Vagina (tissue), 2 donors: ENCODE results near the gene KNCN. TPM values are rescaled to one million over a fixed set of nuclear protein-coding genes. Genes with fewer than 3 reads are reported as not detected.

ENCODE experiments used
- DNase-seq, 2 donors: peaks; one replicate each; pipeline ENCODE4 v3.0.0-alpha.2; 2017; ENCODE audit errors: extremely low spot score in 2 of 2
- H3K27ac ChIP-seq: fragments of 200-600 bp; sonication (generic); one replicate; pipeline ENCODE4 v1.5.1; 2019
- H3K27me3 ChIP-seq: fragments of 200-600 bp; sonication (generic); one replicate; pipeline ENCODE4 v1.5.1; 2019
- H3K36me3 ChIP-seq, 2 donors: fragments of 200-600 bp; sonication (generic); one replicate each; pipeline ENCODE4 v1.5.1; 2017 to 2019
- H3K4me1 ChIP-seq: fragments of 200-600 bp; sonication (generic); one replicate; pipeline ENCODE4 v1.5.1; 2019
- H3K4me3 ChIP-seq, 2 donors: fragments of 200-600 bp; sonication (generic); 1 replicate in 1 of 2; 2 replicates in 1 of 2; pipeline ENCODE4 v1.5.1; 2016 to 2019
- H3K9me3 ChIP-seq: fragments of 200-600 bp; sonication (generic); one replicate; pipeline ENCODE4 v1.5.1; 2019
- CTCF ChIP-seq, 3 experiments: fragments of 450-650 bp in 2 of 3; fragments of 200-600 bp in 1 of 3; sonication (generic) in 1 of 3; IDR thresholded peaks; one replicate each; pipeline ENCODE4 v1.5.1; 2017 to 2019; ENCODE audit warnings: antibody characterized with exemption in 3 of 3, mild to moderate bottlenecking in 2 of 3, moderate library complexity in 2 of 3
- POLR2A ChIP-seq, 2 donors: fragments of 450-650 bp; IDR thresholded peaks; one replicate each; pipeline ENCODE4 v1.6.1; 2017; ENCODE audit warnings: antibody characterized with exemption in 2 of 2, mild to moderate bottlenecking in 2 of 2, moderate library complexity in 2 of 2
- POLR2AphosphoS5 ChIP-seq, 2 donors: sonication (generic); formaldehyde crosslinking; IDR thresholded peaks; one replicate each; pipeline ENCODE4 v1.9.0; 2017; ENCODE audit warnings: antibody characterized with exemption in 2 of 2, mild to moderate bottlenecking in 2 of 2, low read depth in 1 of 2; ENCODE audit not compliant: insufficient read depth in 1 of 2
- intact Hi-C: fragments of 100-400 bp; cut with DNase I; formaldehyde crosslinking; loops from one replicate; pipeline ENCODE4 v1.15.1; 2023
- total RNA-seq: library from RNA; depleted of rRNA; stranded (reverse); fragments of >200 nt; gene quantifications from one replicate; pipeline ENCODE4 v1.2.3, GENCODE V29; 2016

The KNCN gene
- total RNA-seq, result not detected

GRCh38 chr1:46551597-46552095 lies at the start of gene KNCN:
TSS of gene KNCN (minus strand) at chr1:46551647. CDS start at chr1:46551215, 432 bp downstream.
- Histone ChIP-seq H3K27ac (no peak within 1 kb of the TSS), H3K36me3 (no peaks in the 10 kb centered on the region), H3K4me3 (no peak within 1 kb of the TSS), H3K27me3 (no peaks in the 10 kb centered on the region), H3K9me3 (no peaks in the 10 kb centered on the region), H3K4me1 (no peaks in the 10 kb centered on the region)
- DNase-seq, result no peak
- TF ChIP-seq CTCF (IDR thresholded peaks at IDR 0.05) (no peak), POLR2AphosphoS5 (IDR thresholded peaks at IDR 0.05; ENCODE audit: insufficient read depth in 1 of 2, low read depth in 1 of 2) (no peak), POLR2A (IDR thresholded peaks at IDR 0.05) (no peak)
- intact Hi-C loops, result no loop called here

DNA sequence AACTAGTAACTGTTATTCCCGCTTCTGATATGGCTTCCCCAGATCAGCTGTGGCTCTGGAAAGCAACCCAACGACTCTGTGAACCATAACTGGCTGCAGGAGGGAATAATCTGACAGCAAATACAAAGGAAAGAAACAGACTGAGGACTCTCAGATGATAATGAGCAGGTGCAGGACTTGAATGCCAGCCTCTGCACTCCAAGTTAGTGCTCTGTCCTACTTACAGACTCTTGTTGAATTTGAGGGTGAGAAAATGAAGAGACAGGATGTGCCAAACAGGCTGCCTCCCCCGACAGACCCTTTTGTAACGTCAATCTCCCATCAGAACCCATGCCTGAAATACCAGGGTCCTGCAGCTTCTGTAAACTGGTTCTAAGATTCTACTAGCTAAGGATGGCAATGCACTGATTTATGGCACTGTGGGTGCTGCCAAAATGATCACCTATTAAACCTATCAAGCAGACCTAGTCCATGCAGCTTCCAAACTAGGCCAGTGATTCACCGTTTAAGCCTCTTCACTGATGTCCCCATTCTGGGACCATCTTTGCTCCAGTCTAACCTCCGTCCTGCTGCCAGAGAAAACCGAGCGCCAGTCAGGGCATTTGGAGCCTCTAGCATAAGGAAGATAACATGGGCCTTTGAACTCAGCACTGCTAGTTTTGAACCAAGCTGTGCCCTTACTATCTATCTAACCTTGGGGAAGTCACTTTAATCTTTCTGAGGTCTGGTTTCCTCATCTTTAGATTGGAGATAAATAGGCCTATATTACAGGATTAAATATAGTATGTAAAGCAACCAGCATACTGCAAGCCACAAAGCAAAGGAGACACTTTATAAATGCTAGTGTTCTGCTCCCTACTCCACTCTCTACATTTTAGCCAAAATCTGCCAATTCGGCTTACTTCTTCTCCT lies 47.9 kb upstream of the KNCN start:
- H3K36me3 ChIP-seq, result no peaks in the 10 kb centered on the region
- no peaks in the 10 kb centered on the region for H3K27me3 ChIP-seq
- no peak for DNase-seq
- TF ChIP-seq CTCF (IDR thresholded peaks at IDR 0.05) (no peak), POLR2A (IDR thresholded peaks at IDR 0.05) (no peak), POLR2AphosphoS5 (IDR thresholded peaks at IDR 0.05; ENCODE audit: insufficient read depth in 1 of 2, low read depth in 1 of 2) (no peak)
- H3K9me3 ChIP-seq, result no peaks in the 10 kb centered on the region
- H3K4me1 ChIP-seq, result peaks cover 60% of the 10 kb centered on the region
- H3K27ac ChIP-seq, result no peak overlapping the region
- no peak overlapping the region for H3K4me3 ChIP-seq
- intact Hi-C loops, result no loop called here

DNA sequence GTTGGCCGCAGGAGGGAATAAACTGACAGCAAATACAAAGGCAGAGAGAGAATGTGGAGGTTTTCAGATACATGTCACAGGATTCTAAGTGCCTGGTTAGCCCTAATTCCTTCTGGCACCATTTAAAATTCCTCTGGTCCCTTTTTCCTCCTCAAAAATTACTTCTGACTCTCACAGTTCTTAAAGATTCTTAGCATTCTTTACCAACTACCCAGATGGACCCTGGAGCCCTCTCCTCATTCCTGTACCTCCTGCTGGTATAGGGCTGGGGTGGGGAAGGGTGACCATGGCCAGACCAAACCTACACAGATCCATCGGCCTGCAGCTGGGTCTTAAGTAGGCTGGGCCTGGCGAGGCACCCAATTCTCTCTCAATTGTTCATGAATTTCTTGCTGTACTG lies 45.4 kb upstream of the KNCN start:
- no peaks in the 10 kb centered on the region for H3K27me3 ChIP-seq
- TF ChIP-seq POLR2AphosphoS5 (IDR thresholded peaks at IDR 0.05; ENCODE audit: insufficient read depth in 1 of 2, low read depth in 1 of 2) (no peak), CTCF (IDR thresholded peaks at IDR 0.05) (no peak), POLR2A (IDR thresholded peaks at IDR 0.05) (no peak)
- H3K4me1 ChIP-seq, result peaks cover 39% of the 10 kb centered on the region
- no peaks in the 10 kb centered on the region for H3K9me3 ChIP-seq
- H3K36me3 ChIP-seq, result peaks cover 3 to 21% of the 10 kb centered on the region in 2 donors
- H3K27ac ChIP-seq, result no peak overlapping the region
- intact Hi-C loops, result no loop called here
- no peak overlapping the region for H3K4me3 ChIP-seq
- DNase-seq, result no peak

- Histone ChIP-seq H3K27me3 (no peaks in the 10 kb centered on the region), H3K4me1 (peaks cover 31% of the 10 kb centered on the region), H3K4me3 (no peak overlapping the region), H3K36me3 (peaks cover 3 to 29% of the 10 kb centered on the region in 2 donors), H3K27ac (no peak overlapping the region), H3K9me3 (no peaks in the 10 kb centered on the region)
- no peak for TF ChIP-seq POLR2A (IDR thresholded peaks at IDR 0.05)
- TF ChIP-seq CTCF (IDR thresholded peaks at IDR 0.05), result no peak
- TF ChIP-seq POLR2AphosphoS5 (IDR thresholded peaks at IDR 0.05; ENCODE audit: insufficient read depth in 1 of 2, low read depth in 1 of 2), result no peak
- intact Hi-C loops, result no loop called here
- no peak for DNase-seq
Observed at GRCh38 chr1:46596036-46596435, 44.6 kb upstream of the KNCN start.

GRCh38 chr1:46595127-46595526 lies 43.7 kb upstream of the KNCN start:
- Histone ChIP-seq H3K27me3 (no peaks in the 10 kb centered on the region), H3K9me3 (no peaks in the 10 kb centered on the region), H3K27ac (no peak overlapping the region), H3K36me3 (peaks cover 3 to 38% of the 10 kb centered on the region in 2 donors), H3K4me1 (peaks cover 23% of the 10 kb centered on the region), H3K4me3 (no peak overlapping the region)
- DNase-seq, result no peak
- intact Hi-C loops, result no loop called here
- TF ChIP-seq POLR2AphosphoS5 (IDR thresholded peaks at IDR 0.05; ENCODE audit: insufficient read depth in 1 of 2, low read depth in 1 of 2), result no peak
- TF ChIP-seq POLR2A (IDR thresholded peaks at IDR 0.05), result no peak
- TF ChIP-seq CTCF (IDR thresholded peaks at IDR 0.05), result no peak
